HG03039 (cell line): ENCODE results near the gene OSBPL10.
"Not testable (repeated sequence)": the region's sequence is repeated elsewhere in the genome, so short reads cannot be mapped to it uniquely, and the experiment has no call there.

Experiments used
- ATAC-seq: cut with Tn5 transposase; IDR thresholded peaks from one replicate; pipeline ENCODE4 v1.9.1; 2021; ENCODE audit warnings: mild to moderate bottlenecking, moderate library complexity; ENCODE audit not compliant: unreplicated experiment

The OSBPL10 gene

DNA sequence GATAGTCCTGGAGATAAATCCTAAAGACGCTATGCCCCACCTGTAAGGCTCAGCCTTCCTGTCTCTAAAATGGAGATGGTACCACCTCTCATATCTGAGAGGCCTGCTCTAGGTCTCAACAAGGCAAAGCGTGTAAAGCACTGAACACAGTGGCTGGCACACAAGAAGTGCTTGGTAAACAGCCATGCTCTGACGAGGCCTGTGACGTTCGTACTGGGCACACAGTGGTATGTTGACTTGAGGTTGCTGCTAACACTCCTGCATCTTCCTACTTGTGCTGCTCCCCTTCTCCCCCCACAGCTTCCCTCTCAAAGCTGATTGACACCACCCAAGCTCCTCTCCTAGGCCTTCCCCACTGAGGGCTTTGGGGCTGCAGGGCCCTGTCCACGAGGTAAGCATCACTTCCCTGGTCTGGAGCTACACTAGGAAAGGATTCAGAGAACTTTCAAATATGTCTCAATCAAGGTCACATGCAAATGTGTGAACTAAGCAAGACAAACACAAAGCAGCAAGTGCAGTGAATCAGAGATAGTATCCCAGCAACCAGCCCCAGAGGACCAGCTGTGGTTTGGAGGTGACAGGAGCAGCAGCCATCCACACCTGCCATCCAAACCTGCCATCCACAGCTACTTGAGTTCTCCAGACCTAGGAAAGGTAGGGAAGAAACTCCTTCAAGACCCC lies 270.8 kb downstream of the OSBPL10 start:
- ATAC-seq, result no peak

- ATAC-seq, result no peak
Measured at GRCh38 chr3:31709526-31709925, 271.5 kb downstream of the OSBPL10 start.

DNA sequence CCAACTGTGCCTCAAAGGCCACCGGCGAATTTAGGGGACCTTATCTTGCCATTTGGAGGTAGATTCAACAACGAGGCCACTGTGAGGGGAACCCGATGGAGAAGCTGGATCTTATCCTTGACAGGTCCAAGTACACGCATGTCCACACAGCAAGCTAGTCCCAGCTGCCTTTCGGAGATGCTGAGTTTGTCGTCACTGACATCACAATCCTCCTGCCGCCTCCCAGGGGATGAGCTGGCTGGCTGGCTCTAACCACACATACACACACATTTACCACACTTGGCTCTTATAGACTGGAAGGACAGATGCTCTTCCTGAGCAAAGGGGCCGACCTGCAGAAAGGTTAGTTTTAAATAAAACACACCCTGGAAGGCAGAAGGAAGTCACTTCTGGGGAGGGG lies 272.1 kb downstream of the OSBPL10 start:
- ATAC-seq, result no peak

DNA sequence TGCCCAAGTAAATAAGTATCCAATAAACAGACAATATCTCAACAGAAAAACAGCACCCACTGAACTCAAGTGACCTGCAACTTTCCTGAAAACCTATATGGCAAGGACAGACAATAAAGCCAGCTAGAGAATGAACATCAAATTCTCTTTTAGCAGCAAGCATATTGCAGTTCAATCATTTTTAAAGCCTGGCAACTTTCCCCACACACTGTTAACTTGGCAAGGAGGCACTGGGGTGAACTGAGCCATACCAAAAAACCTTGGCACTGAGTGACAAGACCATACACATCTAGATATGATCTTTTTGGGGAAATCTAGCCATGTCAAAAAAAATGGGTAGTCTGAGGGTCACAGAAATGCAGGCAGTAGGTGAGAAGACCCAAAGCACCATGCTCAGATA lies 273.8 kb downstream of the OSBPL10 start:
- no peak for ATAC-seq

DNA sequence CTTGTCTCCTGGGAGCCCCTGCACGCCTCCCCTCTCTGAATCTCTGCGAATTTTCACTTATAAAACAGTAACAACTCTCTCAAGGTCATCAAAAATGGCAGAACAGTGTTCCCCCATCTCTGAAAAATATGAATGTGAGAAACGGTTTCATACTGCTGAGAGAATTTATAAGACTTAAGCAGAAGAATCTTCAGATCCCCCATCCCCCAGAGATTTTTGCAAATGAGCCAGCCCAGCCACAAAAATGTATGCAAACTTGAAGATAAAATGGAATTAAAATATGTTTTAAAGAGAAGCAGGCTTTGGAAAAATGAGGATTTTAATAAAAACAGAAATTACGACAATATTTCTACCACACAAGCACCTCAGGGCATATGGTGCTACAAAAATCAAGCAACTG lies 275.3 kb downstream of the OSBPL10 start:
- no peak for ATAC-seq

- ATAC-seq, result no peak
Measured at GRCh38 chr3:31704591-31705179, 276.4 kb downstream of the OSBPL10 start.

DNA sequence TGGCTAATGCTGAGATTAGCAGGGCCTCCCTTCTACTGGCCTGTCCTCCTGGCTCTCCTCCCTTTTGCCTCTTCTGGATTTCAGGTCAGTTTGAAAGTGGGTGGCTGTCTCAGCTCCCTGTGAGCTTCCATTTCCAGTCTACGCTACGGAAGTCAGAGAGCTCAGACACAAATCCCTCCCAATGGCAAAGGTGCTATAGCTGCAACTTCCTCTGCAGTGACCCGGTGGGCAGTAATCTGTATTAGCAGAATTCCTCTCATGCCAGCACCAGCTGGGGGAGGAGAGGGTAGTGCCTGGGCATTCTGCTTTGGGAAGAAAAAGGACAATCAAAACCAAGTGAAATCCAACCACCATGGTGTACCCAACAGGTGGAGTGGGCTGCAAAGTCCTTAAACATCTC lies 276.9 kb downstream of the OSBPL10 start:
- ATAC-seq, result no peak

DNA sequence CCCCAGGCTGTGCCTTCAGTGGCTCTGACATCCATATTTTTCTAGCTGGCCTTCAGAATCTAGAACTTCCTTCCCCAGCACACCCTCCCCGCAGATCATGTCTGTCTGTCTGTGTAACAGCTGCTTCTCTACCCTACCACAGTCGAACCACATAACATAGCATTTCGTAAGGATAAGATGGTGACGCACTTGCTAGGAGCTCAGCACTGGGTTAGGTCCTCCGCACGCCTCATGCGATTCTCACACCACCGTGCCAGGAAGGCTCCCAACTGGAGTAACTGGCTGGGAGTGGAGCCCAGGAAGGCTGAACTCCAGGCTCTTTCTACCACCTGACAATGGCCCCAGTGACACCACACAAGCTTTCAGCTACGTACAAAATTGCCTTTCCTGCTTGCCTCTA lies 279.8 kb downstream of the OSBPL10 start:
- ATAC-seq, result no peak

GRCh38 chr3:31699309-31699953 lies 281.6 kb downstream of the OSBPL10 start:
- ATAC-seq, result no peak

- no peak for ATAC-seq
Measured at GRCh38 chr3:31696815-31697548, 284.1 kb downstream of the OSBPL10 start.

- no peak for ATAC-seq
Measured at GRCh38 chr3:31696009-31696297, 285.1 kb downstream of the OSBPL10 start.

DNA sequence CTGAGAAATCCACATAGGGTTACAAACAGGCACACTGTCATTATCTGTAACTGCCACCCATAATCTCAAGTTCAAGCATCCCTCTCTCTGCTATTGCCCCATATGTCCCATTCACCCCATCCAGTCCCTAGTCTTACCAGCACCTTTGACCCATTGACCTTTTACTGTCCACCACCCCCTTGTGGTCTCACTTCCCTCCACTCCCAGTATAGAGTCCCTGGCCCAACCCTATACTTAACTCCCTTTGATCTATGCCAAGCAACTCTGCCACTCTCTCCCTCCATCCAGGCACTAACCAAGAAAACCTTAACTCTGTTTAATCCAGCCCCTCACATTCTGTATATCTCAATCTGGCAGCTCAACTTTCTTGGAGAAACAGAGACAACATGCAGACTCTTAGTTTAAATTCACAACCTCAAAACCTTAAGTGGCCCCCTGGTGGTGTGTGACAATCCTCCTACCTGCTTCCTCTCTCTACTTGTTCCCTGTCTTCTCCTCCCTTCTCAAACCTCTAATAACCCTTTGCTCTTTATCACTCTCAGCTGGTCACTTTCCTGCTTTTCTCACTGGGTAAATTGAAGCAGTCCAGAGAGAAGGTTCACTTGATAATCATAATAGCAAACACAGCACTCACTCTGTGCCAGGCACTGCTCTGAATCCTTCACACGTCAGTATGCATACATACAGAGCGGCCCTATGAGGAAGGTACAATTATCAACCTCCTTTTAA lies 285.6 kb downstream of the OSBPL10 start:
- no peak for ATAC-seq

DNA sequence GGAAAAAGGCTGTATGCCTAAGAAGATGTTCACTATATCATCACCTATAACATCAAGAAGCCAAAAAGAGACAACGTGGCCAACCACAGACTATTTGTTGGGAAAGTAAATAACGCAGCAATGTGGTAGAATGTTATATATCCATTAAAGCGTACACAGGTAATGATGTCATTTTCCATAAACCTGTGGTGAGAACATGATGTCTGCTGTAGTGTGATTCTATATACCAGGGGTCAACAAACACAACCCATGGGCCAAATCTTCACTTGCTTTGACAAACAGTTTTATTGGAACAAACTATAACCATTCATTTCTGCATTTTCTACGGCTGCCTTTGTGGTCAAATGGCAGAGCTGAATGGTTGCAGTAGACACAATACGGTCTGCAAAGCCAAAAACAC lies 287.7 kb downstream of the OSBPL10 start:
- ATAC-seq, result no peak

DNA sequence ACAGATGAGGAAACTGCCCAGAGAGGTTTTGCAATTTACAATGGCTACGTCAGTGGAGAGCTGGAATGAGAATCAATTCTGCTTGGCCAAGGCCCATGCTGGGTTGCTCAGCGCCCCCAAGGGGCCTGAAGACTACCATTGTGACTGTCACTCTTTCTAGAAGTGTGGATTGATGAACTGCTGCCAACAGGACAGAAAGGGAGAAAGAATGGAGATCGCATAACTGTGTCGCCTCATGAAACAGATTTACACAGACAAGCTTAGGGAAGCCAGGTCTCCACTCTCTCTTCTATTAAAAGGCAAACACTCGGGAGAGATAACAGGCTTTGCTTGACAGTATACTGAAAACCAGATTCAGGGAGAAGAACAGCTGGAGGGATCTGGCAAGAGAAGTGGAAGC lies 288.3 kb downstream of the OSBPL10 start:
- ATAC-seq, result no peak

DNA sequence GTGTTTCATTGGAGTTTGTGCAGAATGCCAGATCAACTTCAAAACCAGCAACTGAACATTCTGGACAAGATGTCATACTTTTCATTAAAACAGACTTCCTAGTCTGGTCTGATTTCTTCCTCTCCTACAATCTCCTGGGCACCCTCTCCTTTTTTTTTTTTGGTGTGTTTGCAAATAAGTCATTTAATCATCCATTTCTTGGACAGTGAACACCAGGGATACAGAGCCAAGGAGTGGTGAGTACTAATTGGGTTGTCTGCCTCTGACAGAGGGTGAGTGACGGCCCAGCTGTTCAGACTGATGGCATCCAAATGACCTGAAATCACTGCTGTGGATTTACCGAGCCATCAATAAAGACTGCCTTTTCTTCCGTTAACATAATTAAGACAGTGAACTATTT lies 290.3 kb downstream of the OSBPL10 start:
- ATAC-seq, result no peak

GRCh38 chr3:31689523-31689922 lies 291.5 kb downstream of the OSBPL10 start:
- not testable (repeated sequence) for ATAC-seq

- ATAC-seq, result no peak
Measured at GRCh38 chr3:31688984-31689383, 292.1 kb downstream of the OSBPL10 start.

DNA sequence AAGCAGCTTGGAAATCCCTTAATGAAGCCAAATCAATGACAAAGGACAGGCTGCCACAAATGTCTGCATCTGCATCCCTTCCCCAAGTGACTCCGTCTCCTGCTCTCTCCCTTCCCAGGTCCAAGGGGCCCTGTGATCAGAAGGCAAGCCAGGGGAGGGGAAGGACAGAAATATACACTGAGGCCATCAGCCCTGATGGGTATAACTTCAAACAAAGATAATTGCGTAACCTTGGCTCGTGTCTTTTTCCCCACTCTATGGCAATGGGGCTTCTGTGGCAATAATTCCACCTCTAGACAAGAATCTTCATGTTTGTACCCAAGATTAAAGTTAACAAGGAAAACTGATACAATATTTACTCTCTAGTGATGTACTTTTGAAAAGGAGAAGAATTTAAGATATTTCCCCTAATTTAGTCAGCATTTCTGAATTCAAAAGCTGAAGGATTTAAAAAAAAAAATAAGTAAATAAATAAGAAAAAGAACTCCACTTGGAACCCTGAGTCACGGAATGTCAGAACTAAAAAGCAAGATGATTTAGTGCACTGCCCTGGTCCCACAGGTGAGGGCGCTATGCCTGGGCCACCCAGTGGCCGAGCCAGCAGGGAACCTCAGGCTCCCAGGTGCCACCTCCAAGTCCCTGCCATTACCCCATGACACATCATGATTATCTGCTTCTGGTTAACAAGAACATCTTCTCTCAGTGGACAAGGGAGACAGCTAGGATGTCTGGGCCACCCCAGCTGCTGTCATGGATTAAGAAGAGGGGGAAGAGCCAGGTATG lies 293.9 kb downstream of the OSBPL10 start:
- no peak for ATAC-seq

- no peak for ATAC-seq
Measured at GRCh38 chr3:31680072-31680870, 300.8 kb downstream of the OSBPL10 start.

GRCh38 chr3:31676556-31676955 lies 304.5 kb downstream of the OSBPL10 start:
- no peak for ATAC-seq
